Gastroesophageal sphincter (tissue), 3 donors: ENCODE data around the gene CRYGN.

Experiments used
- CTCF ChIP-seq, 4 experiments: fragments of 200-600 bp in 2 of 4; fragments of 450-650 bp in 2 of 4; sonication (generic) in 1 of 4; IDR thresholded peaks; one replicate each; pipeline ENCODE4 v1.5.1; 2017 to 2019; ENCODE audit warnings: antibody characterized with exemption in 4 of 4, mild to moderate bottlenecking in 2 of 4, moderate library complexity in 2 of 4
- EP300 ChIP-seq: sonication (generic); formaldehyde crosslinking; IDR thresholded peaks from one replicate; pipeline ENCODE4 v1.6.1; 2017; ENCODE audit warnings: antibody characterized with exemption, mild to moderate bottlenecking
- POLR2A ChIP-seq, 2 donors: fragments of 450-650 bp; IDR thresholded peaks; one replicate each; pipeline ENCODE4 v1.6.1; 2017; ENCODE audit warnings: antibody characterized with exemption in 2 of 2, mild to moderate bottlenecking in 2 of 2, moderate library complexity in 1 of 2
- POLR2AphosphoS5 ChIP-seq: sonication (generic); formaldehyde crosslinking; IDR thresholded peaks from one replicate; pipeline ENCODE4 v1.6.1; 2017; ENCODE audit warnings: antibody characterized with exemption

GRCh38 chr7:151394076-151395035 is 45.6 kb downstream of the CRYGN start:
- TF ChIP-seq POLR2AphosphoS5, result no peak
- TF ChIP-seq CTCF (IDR thresholded peaks at IDR 0.05), result no peak
- no peak for TF ChIP-seq EP300
- TF ChIP-seq POLR2A (IDR thresholded peaks at IDR 0.05), result no peak
